HG02571 (cell line): ENCODE results near the gene GRAMD1A.
"Not testable (repeated sequence)": the region's sequence is repeated elsewhere in the genome, so short reads cannot be mapped to it uniquely, and the experiment has no call there.

Experiments used
- ATAC-seq: cut with Tn5 transposase; IDR thresholded peaks from one replicate; pipeline ENCODE4 v1.9.1; 2021; ENCODE audit warnings: mild to moderate bottlenecking, moderate library complexity; ENCODE audit not compliant: unreplicated experiment

Gene GRAMD1A

DNA sequence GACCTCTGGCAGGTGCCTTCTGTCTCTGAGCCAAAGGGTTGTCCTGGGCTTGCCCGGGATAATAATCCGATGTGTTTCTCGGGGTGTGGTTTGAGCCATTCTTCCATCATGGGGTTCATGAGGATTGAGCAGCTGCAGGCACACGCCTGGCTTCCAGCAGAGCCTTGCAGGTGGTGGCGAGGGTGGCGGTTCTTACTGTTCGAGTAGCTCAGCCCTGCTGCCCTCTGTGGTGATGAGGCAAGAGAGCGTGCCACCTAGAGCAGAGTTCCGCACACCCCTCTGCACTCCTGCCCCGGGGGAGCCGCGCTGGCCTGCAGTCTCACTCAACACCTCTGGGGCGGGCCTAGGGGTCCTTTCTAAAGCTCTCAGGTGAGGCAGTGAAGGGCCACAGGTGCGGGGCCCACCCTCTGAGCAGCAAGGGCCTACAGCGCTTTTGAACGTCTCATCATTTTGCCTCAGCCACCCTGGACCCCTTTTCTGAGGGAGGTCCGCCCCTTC is 33.9 kb downstream of the GRAMD1A start:
- no peak for ATAC-seq

DNA sequence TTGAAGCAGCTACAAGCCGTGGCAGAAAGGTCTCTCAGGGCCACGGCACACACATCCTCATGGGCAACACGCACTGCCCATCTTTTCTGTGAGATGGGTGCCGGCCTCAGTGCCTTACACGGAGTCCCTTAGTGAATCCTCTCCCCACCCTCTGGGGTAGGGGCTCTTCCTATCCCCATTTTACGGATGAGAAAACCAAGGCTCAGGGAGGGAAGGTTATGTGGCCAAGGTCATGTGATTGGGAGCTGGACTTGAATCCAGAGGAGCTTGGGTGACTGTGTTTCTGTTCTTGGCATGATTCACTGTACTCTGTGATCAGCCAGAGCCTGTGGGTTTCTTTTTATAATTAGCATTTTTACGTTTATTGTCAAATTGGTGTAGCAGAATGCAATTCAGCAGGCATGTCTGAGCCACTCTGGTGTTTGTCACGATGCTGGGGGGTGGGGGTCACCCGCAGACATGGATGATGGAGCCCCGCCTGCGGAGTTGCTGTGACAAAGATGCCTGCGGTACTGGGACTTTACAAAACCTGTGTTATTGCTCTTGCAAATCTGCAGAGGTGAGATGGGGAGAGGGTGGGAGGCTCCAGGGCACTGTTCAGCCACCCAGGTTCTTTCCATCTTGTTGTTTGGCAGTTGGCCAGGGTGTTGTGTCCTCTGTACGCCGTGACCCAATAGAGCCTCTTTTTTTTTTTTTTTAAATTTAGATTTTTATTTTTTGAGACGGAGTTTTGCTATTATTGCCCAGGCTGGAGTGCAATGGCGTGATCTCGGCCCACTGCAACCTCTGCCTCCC is 34.7 kb downstream of the GRAMD1A start:
- no peak for ATAC-seq

- no peak for ATAC-seq
Measured at GRCh38 chr19:35037716-35038622, 37.8 kb downstream of the GRAMD1A start.

- ATAC-seq, result no peak
Measured at GRCh38 chr19:35038623-35039512, 38.7 kb downstream of the GRAMD1A start.

DNA sequence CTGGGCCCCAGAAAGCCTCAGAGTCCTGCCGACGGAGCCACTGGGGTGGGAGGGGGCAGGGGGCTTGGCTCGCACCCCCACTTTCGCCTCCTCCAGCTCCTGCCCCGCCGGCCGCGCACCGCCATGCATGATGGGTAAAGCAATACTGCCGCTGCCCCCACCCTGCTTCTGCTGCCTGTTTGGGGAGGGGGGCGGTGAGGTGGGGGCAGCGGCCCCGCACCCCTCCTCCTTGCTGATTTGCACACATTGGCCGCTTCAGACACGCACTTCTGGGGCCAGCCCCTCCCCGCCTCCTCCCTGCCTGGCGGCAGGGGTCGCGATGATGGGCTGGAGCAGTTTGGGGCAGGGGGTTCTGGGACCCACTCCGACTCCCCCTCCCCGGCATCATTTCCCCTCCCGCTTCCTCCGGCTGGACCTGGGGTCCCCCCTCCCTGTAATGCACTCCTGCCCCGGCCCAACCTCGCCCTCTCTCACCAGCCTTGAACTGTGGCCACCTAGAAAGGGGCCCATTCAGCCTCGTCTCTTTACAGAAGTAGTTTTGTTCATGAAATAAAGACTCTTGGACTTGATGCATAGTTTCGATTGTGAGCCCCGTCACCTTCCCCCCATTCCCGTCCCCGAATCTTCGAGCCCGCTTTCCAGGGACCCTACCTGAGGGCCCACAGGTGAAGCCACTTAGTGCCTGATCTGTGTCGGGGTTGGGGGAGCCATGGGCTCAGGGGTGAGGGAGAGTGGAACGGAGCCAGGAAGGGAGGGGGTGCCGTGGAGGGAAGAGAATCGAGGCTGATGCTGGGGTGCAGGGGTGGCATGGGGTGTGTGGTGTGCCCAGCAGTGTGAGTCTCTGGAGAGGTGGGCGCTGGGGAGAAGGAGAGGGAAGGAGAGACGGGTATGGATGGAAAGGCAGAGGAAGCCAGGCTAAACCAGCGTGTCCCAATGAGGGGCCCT is 40.0 kb downstream of the GRAMD1A start:
- ATAC-seq, result no peak

DNA sequence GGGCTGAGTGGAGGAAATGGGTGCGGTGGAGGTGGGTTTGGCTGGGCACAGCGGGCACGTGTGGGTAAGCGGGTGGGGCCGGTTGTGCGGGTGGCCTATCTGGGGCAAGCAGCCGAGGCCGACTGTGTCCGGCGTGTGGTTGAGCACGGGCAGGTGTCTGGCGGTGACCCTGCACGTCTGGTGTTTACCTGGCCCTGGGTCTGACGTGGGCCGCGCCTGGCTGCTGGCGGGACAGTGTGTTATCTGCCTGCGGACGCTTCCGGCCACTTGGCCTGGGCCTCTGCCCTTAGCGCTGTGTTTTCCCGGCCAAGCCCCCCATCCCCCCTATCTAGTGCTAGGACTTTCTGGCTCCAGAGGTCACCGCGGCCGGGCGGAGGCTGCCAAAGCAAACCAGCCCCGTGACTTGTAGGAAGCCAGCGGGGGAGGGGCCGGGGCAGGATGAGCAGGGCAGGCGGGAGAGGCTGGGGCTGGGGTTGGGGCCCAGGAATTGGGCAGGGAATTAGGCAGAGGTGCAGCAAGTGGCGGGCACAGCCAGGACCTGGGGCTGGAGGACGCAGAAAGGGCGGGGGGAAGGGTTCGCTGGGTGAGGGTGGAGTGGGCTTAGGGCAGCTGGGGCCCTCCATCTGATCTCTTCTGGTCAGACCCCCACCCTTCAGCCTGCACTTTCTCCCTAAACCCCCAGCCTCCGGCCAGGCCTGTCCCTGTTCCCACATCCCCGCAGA is 40.9 kb downstream of the GRAMD1A start:
- ATAC-seq, result no peak

DNA sequence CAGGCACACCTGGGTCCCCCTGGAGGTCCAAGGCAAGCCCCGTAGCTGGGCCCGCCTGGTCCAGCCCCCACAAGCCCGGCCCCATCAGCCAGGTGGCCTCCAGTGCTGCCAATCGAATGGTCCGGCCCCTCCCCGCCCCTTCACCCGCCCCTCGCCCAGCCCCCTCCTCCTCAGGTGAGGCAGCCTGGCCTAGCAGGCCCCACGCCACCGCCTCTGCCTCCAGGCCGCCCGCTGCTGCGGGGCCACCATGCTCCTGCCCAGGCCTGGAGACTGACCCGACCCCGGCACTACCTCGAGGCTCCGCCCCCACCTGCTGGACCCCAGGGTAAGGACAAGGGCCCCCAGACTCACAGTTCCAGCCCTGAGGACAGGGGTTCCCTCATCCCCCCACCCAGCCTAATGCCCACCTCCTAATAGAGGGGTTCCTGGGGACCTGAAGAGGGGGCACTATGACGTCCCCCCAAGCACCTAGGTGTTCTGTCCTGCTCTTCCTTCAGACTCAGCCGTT is 41.5 kb downstream of the GRAMD1A start, which contains the start of gene HPN:
TSS of gene HPN (plus strand) at position 174 of the 508 bp plus-strand sequence. CDS start 786 bp downstream, outside the sequence.
- ATAC-seq, result no peak

DNA sequence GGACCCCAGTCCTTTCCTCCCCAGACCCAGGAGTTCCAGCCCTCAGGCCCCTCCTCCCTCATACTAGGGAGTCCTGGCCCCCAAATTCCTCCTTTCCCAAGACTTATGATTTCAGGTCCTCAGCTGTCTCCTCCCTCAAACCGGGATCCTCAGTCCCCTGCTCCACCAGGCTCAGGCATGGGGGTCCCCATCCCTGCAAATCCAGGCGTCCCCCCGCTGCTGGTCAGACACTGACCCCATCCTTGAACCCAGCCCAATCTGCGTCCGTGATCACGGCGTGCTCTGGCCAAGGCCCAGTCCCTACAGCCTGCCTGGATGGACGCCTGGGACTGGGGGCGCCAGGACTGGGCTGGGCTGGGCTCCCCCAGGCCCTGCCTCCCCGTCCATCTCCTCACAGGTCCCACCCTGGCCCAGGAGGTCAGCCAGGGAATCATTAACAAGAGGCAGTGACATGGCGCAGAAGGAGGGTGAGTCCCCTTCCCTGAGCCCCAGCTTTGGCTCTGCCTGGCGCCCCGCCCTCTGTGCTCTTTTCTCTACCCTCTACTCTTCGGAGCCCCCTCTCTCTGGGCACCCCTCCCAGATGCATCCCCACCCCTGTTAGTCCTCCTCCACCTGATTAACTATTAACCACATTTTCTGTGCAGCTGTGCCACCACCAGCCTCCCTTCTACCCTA is 42.1 kb downstream of the GRAMD1A start:
- ATAC-seq, result no peak

DNA sequence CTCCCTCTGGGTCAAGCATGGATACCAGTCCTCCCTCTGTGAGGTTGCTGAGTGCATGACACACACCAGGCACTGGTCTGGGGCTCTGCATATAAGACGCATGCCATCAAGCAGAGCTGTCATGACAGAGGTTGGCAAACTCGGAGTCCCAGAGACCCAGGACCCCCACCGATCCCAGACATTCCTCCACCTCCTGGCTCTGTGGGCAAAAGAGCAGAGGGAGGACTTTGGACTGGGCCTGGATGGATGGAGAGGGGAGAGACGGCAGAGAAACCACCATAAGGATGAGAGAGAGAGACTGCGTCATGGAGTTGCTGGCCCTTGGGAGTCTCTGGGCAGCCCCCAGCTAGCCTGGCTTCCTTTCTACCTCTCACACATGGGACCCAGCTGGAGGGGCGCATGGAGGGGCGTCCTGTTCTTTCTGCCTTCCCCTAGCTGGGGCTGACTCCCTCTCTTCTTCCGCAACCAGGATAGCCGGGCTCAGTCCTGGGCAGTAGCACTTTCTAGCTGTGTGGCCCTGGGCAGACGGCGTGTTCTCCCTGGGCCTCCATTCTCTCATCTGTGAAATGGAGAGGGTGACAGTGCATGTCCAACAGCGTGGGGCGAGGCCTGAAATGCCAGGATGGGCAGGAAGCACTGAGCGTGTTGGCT is 43.0 kb downstream of the GRAMD1A start:
- ATAC-seq, result no peak

GRCh38 chr19:35043906-35044305 is 43.8 kb downstream of the GRAMD1A start:
- ATAC-seq, result no peak

DNA sequence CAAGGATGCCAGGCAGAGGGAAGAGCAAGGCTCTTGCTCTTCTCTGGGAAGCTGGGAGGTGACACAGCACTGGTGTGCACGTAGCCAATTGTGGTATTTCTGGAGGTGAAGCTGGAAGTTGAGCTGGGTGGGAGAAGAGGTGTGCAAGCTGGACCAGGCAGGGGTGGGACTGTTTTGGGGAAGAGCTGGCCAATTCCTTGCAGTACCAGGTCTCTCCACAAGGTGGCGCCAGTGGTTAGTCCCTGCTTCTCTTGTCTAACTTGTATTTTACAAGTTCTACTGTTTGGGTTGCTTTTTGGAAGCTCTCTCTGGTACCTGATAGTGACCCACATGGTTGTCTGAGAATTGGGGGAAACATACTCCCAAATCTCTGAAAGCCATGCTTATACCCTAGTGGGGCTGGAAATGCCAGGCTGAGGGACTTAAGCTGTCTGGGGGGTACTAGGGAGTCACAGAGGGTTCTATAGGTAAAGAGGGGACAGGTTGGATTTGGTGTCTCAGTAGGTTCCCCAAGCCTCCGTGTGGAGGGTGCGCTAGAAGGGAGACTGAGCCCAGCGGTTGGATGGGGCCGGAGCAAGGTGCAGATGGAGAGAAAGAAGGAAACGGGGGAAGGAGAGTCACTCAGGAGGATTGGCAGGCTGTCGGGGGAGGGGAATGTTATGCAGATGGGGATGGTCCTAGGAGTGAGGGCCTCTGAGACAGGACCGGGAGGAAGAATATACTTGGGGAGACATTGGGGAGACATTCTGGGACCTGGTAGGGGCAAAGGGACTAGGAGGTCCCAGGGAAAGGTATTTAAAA is 44.4 kb downstream of the GRAMD1A start:
- no peak for ATAC-seq

DNA sequence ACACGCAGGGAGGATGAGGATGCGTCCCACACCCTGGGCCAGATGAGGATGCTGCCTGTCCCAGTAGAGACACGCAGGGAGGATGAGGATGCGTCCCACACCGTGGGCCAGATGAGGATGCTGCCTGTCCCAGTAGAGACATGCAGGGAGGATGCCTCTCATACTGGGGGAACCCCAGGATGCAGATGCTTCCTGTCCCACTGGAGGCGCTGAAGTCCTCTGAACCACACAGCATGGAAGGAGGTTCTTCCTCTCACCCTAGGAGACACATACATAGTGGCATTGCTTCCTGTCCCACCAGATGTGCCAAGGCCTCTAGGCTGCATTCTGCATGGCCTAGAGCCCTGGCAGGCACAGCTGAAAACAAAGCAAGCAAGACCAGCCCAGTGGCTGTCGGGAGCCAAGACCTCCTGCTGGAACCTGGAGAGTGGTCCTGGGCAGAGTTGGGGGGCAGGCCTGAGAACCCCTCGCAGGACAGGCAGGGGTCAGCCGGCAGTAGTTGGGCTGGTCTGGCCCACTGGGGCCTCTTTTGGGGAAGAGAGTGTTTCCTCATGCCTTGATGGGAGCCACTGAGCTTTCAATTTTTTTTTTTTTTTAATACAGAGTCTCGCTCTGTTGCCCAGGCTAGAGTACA is 45.7 kb downstream of the GRAMD1A start:
- ATAC-seq, result no peak

- no peak for ATAC-seq
Measured at GRCh38 chr19:35046461-35046860, 46.3 kb downstream of the GRAMD1A start.

DNA sequence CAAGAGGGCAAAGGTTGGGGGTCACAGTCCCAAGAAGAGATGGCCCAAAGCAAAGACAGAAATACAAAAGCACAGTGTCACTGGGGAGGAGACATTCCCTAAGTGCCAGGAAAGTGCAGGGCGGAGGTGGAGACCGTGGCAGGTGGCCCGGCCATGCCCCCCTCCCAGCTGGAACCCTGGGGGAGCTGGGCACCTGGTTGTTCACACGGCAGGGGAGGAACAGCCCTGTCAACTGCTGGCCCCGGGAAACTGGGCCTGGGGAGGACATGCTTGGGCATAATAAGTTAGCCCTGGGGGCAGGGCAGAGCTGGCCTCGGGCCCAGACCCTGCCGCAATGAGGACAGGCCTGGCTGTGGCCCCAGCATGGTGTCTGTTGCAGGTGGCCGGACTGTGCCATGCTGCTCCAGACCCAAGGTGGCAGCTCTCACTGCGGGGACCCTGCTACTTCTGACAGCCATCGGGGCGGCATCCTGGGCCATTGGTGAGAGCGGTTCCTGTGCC is 48.8 kb downstream of the GRAMD1A start:
- ATAC-seq, result no peak

DNA sequence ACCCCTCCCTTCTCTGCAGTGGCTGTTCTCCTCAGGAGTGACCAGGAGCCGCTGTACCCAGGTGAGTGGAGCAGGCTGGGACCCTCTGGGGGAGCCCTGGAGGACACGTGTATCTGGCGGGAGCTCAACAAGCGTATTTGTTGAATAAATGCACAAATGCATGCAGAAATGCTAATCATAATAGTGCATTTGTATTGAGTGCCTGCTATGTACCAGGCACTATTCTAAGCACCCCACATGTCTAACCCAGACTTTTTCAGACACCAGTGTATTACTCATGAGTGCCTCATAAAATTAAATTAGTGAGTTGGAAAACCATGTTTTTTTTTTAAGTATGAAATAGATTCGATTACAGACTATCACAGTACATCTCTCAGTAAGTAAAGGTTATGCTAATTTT is 49.3 kb downstream of the GRAMD1A start:
- ATAC-seq, result no peak

DNA sequence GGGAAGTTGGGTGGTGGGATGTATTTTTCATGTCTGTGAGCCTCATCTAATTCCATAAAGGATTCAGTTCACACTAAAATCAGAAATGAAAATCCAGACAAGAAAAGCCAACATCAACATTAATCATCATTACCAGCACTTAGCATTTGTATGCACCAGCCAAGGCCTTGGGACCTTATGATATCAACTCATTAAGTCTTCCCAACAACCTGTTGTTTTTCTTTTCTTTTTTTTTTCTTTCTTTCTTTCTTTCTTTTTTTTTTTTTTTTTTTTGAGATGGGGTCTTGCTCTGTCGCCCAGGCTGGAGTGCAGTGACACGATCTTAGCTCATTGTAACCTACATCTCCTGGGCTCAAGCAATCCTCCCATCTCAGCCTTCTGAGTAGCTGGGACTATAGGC is 50.5 kb downstream of the GRAMD1A start:
- ATAC-seq, result not testable (repeated sequence)
